GM21390 (cell line): ENCODE data around the gene BRWD1.

Experiments
- ATAC-seq: cut with Tn5 transposase; IDR thresholded peaks from one replicate; pipeline ENCODE4 v1.9.1; 2021; ENCODE audit not compliant: unreplicated experiment

Gene BRWD1

DNA sequence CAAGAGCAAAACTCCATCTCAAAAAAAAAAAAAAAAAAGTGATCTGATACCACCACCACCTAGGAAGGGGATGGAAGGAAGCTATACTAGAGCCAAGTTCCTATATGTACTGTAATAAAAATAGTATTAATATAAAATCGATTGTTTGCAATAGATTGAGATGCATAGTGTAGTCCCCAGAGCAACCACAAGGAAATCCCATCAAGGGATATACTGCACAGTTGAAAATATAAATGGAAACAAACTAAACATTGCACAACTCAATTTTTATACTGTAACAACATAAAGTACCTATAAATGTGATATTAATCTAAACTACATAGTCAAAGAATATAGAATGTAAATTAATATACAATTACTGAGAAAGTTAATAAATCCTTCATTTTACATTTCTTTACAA is 109.3 kb downstream of the BRWD1 start:
- no peak for ATAC-seq

DNA sequence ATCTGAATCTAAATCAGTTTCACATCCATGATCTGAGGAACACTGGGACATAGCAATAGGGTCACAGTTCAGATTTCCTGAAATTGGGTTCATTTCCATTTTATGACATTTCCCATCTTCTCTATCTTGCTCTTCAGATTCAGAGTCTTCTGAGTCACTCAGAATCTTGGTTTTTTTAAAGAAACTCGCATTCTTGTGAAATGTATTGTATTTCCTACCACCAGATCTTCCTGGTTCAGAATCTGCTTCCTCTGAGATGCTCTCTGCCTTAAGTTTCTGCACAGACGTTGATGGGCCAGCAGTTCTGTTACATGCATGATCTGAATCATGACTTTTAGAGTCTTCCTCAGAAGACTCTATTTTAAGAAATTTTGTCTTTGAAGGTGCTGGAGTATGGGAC is 114.6 kb downstream of the BRWD1 start:
- no peak for ATAC-seq

DNA sequence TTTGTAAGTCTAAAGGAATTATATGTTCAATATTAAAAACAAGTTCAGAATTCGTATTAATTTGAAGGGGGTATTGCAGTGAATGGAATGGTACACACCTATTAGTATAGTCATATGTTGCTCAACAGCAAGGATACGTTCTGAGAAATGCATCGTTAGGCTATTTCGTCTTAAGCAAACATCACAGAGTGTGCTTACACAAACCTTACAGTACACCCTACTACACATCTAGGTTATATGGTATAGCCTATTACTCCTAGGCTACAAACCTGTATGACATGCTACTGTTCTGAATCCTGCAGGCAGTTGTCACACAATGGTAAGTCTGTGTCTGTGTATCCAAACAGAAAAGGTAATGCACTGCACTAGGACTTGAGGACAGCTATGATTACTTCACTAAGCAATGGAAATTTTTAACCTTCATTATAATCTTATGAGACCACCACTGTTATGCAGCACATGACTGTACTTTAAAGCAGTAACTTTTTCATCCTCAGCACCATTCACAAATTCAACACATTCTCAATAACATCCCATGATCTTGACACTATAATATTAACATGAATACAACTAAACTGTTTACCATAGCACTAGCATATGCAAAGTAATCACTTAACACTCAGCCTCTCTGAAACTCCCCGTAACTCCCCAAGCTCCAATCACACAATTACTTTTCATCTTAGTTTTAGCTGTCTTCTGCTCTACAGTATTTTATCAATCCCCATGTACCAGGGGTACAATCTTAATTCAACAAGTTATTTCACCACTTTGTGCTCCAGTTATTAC is 115.8 kb downstream of the BRWD1 start:
- ATAC-seq: no peak

DNA sequence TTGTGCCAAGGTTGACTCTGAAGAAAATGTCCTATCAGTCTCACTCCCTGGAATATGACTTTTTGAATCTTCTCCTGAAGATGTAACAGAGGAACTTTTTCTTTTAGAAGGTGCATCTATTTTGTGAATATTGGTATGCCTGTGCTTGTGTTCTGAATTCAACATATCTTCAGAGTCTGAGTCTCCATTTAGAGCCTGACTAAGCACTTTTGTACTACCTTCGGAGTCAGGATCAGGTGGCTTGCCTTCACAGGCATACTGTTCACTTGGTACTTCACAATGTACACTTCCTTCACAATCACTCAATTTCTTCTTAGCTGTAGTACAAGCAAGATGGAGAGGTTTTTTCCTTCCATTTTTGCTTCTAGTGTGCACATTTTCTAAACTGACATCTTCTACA is 116.6 kb downstream of the BRWD1 start:
- no peak for ATAC-seq

DNA sequence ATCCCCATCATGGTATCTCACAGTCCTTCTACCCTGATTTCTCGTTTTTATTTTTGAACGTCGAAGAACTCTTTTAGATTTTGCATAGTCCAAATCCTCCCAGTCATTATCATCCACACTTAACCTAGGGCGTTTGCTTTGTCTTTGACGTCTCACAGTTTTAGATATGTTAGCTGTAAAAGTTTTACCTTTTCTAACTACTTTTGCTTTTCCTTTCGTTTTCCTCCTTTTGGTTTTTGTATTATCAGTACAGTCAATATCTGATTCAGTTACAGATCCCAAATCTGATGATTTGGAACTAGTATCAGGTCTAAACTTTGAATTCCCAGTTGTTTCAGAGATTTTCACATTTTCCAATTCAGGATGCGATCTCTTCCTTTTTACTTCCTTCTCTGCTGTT is 117.1 kb downstream of the BRWD1 start:
- no peak for ATAC-seq

DNA sequence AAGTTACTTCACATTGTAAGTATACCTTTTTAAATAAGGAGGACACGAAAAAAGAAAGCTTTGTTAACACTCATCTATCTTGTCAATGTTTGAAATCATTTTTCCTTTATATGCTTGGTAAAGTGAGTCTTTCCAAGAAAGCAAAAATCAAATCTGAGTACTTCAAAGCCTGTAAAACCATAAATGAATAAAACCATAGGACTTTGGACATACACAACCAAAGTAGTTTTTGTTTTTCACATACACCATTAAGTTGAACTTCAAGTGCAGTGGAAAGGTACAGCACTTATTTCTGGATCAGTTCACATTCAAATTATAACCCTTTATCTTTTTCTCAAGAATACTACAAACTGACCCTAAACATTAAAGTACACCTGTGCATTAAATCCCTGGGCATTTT is 120.1 kb downstream of the BRWD1 start:
- no peak for ATAC-seq

DNA sequence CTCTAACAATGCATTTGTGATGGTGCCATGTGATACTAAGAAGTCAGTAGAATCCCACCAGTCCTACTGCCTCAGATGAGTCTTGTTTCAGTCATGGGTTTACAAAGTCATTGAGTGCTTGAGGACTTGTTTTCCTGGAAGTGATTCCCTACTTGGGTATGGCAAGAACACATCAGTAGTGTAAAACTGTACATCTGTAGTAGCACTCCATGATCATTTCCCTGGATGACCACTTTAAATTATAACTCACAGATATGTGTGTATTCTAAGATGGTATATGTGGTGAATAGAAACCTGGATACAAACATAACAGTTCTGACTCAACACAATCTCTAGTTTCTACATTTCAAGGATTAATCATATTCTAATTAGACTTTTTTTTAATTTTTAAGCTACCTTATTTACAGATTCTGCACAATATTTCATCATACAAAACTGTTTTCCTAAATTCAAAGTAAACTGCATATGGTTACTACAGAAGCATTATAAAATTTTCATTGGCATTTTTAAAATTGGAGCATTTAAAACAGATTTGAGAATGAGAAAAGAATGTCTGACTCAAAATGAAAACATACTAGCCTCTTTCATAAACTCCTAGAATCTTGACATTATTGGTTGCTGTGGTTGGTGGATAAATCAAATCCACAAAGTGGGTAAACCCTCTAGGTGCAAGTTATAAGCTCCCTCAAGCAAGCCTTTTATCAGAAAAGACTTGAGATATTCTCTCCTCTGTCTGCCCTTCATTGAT is 123.4 kb downstream of the BRWD1 start:
- no peak for ATAC-seq

DNA sequence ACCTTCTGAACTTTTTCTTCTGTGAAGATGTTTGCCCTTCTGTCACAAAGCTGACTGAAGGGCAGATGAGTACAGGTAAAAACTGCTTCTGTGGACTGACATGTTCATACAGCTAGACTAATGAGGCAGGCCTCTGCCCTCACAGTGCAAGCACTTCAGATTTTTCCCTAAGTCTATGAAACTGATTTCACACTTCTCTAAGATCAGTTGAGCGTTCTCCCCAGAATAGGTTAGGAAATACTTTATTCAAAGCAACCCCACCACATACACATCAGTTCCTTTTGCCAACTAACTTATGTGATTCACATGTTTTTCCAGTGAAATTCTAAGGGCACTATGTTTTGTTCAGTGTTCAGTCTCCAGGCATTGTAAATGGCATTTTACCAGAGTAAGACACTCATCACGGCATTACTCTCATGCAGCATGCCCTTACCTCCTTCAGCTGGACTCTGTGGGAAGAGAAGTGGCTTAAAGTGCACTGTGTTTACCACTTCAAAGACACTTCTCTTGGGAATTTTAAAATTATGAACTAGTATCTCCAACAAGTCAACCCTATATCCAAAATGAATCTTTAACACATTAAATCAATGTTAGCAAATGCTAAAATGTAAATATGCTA is 124.8 kb downstream of the BRWD1 start:
- no peak for ATAC-seq

DNA sequence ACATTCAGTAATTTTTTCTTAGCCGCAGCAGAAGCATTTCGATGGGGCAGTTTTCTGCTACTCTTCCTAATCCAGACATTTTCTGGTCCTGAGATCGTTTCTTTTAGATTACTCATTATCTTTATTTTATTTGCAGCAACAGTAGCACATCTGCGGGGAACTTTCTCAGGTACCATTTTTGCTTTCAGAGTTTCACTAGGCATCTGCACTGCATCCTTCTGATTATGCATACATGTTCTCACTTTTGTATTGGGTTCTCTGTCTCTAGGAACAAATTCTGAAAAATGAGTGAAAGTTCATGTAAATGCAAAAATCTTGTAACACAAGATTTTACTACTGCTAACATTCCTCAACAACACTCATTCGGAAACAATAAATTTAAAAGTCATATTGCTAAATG is 126.3 kb downstream of the BRWD1 start:
- ATAC-seq: no peak

DNA sequence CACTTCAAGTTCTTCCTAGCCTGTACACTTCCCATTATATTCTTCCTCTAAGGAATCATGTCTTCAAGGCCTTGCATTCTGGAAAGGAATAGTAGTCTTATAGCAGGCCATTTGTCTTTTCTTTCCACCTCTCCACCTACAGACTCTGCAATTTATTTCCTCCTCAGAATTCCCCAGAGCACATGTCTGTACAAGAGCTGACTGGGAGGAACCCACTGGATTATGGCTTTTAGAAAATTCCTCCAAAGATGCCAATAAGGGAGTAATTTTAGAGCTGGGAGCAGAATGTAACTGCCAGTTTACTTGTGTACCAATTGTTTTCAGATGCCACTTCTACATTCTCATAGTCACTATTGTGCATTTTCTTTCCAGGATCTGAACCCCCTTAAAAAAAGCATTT is 126.8 kb downstream of the BRWD1 start:
- no peak for ATAC-seq

DNA sequence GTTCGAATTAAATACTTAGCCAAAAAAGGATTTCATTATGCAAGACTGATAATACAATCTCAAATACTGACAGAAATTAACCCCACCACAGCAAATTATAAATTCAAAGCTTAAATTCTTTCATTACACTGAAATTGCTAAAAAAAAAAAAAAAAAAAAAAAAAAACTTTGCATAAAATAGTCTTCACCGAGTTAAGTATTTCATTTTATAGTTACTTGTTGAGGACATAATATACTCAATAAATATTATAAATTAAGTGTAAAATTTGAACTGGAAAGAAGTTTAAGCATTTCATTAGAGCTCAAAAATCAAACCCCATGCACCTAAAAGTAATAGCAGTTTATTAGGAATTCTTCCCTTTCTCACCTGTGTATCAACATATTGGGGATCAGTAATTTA is 128.3 kb downstream of the BRWD1 start:
- ATAC-seq: no peak

DNA sequence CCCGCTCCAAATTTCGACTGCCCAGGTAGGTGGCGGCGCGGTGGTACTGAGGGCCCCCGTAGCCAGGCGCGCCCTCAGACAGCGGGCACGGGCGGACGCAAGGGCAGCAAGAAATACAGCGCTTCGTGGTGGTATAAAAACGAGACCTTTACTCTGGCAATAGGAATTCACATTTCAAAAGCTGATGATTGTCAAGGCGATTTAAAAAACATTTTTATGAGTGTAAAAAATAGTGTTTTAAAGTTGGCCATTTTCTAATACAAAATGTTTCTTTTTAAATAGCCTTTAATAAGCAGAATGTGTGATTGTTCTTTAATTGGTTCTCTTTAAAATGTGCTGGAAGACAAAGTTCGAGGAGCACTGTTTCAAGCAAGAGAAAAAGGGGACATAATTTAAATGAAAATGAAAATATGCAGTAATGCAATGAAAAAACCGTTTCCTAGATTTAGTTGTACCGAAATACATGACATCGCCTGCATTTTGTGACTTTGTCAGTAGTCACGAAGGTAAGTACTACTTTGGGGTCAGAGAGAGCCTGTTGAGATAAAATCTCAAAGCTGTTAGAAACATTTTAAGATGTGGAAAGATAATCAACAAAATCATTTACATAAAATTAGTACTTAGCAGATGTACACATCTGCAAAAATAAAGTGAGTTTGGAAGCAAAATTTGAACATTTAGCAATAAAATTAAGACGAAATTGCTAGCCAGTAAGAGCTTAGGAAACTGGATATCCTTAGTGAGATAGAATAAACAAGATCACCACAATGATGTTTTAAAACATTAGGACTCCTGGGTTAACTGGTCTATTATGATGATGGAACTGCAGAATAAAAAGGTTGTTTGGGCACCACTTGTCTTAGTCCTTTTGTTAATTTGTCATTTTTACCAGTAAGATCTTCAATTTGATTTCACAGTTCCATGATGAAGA is 129.1 kb downstream of the BRWD1 start:
- ATAC-seq: no peak

DNA sequence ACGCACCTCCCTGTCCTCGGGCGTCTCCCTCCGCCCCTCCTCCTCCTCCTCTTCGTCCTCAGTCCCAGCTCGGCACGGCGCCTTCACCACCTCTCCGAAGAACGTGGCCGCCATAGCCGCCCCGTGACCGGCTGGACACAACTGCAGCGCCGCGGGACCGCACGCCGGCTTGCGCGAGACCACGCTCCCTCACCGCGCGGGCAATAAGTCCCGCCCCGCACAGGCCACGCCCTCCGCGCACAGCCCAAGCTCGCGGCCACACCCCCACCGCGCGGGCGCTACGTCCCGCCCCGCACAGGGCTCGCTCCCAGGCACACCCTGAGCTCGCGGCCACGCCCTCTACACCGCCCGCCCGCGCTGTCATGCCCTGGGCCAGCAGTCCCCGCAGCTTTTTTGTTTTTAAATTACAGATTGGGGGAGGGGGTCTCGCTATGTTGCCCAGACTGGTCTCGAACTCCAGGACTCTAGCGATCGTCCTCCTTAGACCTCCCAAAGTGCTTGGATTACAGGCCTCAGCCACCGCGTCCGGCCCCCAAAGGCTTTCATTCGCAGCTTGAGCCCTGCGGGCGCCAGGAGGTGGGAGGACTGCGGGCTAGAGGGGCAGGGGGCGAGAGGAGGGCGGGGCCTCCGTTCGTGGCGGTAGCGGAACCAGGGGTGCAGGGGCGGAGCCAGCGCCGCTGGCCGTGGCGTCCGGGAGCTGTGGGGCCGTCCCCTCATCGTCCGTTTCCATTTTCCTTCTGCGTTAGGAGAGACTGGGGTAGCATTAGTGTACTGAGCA is 130.0 kb downstream of the BRWD1 start, which contains the start of gene PSMG1:
TSS of gene PSMG1 (minus strand) at position 180 of the 778 bp plus-strand sequence. CDS start at position 114, 66 bp downstream.
- peak; percentile 79 for ATAC-seq

DNA sequence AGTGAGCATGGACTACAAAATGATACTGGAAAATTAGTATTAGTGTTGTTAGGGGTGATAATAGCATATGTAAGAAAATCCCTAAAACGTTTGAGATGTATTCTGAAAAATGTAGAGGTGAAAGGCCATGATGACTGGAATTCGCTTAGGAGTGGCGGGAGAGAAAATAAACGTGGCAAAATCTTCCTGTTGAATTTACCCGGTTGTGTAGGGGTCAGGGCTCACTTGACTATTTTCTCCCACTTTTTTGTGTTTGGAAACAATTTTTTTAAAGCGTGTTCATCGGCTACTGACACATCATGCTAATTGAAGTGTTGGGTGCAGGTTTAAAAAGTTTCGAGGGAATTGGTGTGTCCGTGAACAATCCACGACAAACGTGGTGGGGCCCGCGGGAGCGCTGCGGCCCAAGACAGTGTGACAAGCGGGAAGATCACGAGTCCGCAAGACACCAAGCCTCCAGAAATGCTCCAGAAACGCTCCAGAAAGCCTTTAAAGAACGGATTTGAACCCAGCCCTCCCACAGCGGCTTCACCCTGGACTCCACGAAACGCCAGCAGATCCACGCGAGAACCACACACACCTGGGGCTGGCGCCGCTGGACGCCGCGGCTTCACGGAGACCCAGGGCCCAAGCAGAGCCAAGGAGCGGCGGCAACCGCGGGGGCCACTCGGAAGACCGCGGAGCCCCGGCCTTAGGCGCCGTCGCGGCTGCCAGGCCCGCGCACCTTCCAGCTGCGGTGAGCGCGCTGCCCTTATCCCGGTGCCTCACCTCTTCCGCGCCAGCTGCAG is 130.8 kb downstream of the BRWD1 start:
- ATAC-seq: peak; percentile 42

DNA sequence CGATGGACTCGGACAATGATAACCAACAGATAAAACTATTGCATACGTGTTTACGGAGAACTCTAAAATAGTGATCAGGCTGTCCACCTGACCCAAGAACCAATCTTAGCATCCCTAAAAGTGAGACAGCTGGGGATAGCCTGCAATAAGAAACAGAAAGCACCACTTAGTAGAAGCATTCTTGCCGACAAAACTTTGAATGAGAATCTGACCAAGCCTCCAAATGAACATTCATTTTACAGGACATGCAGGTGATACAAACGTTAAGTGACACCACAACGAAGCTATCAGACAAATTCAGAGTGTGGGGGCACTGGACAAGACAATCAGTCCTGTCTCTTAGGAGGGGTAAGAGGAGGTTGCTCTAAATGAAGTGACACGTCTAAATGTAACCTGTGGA is 131.4 kb downstream of the BRWD1 start:
- ATAC-seq: no peak

DNA sequence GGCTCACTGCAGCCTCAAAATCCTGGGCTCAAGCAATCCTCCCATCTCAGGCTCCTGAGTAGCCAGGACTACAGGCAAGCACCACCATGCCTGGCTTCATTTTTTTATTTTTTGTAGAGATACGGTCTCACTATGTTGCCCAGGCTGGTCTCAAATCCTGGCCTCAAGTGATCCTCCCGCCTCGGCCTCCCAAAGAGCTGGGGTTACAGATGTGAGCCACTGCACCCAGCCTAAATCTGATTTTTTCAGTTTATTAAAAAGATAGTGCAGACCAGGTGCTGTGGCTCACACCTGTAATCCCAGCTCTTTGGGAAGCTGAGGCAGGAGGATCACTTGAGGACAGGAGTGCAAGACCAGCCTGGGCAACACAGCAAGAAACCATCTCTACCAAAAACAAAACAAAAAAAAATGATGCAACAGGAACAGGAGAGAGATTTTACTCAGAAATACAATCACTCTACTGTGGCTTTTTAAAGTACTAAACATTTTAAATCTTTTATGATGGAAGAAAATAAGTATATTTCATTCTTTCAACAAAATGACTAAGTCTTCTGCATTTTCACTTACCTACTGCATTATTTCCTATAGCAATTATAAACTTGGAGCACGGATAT is 132.1 kb downstream of the BRWD1 start:
- no peak for ATAC-seq

DNA sequence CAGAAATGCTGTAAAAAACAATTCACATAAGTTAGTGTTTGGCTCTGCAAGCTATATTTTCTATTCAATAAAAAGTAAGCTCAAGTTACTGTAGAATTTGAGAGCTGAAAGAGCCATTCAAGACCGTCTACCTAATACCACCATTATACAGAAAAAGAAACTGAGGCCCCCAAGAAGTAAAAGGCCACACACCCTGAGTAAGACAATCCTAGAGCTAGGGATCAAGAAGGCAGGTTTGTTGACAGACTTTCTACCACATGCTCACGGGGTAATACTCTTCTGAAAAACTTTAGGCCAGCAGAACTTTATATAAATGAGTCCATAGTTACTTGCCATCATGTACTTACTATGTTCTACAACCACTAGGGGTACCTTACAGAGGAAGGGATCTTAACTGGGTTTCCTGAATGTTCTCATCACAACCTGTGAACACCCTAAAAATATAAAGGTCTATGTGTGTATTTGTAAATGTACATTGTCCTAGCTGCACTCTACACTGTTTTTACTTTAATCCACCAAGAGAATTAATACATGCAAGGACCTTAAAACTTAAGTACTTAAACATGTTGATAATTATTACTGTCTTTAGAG is 132.9 kb downstream of the BRWD1 start:
- no peak for ATAC-seq

DNA sequence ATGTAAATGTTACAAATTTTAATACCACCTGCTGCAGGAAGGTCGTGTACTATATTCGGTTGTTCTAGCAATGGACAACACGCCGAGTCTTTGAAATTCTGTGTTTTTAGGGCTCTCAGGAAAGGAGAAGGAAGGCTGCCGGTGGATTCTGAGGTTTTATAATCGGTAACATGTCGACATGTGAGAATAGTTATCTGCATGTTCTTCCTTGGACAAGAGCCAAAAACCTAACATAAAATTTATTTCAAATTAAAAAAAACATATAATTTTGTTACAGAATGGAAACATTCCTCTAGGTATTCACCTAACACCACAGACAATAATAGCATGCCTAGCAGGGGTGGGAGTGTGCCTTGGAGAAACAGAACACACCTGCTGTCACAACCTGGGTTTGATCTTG is 135.0 kb downstream of the BRWD1 start:
- ATAC-seq: no peak
